Measurements from ENCODE around the gene ADAMTS16.

ADAMTS16 gene

GRCh38 chr5:5293029-5293428 lies 152.9 kb downstream of the ADAMTS16 start:
- DNase-seq: no peak

GRCh38 chr5:5294429-5294828 lies 154.3 kb downstream of the ADAMTS16 start:
- DNase-seq: no peak

GRCh38 chr5:5295351-5295750 lies 155.2 kb downstream of the ADAMTS16 start:
- DNase-seq: no peak

GRCh38 chr5:5296051-5296450 lies 155.9 kb downstream of the ADAMTS16 start:
- no peak for DNase-seq

- no peak for DNase-seq
Observed at GRCh38 chr5:5297432-5298067, 157.4 kb downstream of the ADAMTS16 start.

GRCh38 chr5:5298068-5298633 lies 158.0 kb downstream of the ADAMTS16 start:
- no peak for DNase-seq

- DNase-seq: no peak
Observed at GRCh38 chr5:5298841-5299541, 158.9 kb downstream of the ADAMTS16 start.

- DNase-seq: no peak
Observed at GRCh38 chr5:5301176-5301575, 161.0 kb downstream of the ADAMTS16 start.

GRCh38 chr5:5302201-5302600 lies 162.1 kb downstream of the ADAMTS16 start:
- DNase-seq: no peak

- no peak for DNase-seq
Observed at GRCh38 chr5:5303242-5303641, 163.1 kb downstream of the ADAMTS16 start.

- no peak for DNase-seq
Observed at GRCh38 chr5:5304361-5305020, 164.4 kb downstream of the ADAMTS16 start.

GRCh38 chr5:5306696-5307095 lies 166.6 kb downstream of the ADAMTS16 start:
- no peak for DNase-seq

GRCh38 chr5:5308319-5308718 lies 168.2 kb downstream of the ADAMTS16 start:
- no peak for DNase-seq

GRCh38 chr5:5309645-5310044 lies 169.5 kb downstream of the ADAMTS16 start:
- no peak for DNase-seq

GRCh38 chr5:5313101-5313635 lies 173.0 kb downstream of the ADAMTS16 start:
- DNase-seq: no peak

GRCh38 chr5:5314166-5314565 lies 174.0 kb downstream of the ADAMTS16 start:
- DNase-seq: no peak

GRCh38 chr5:5314626-5315025 lies 174.5 kb downstream of the ADAMTS16 start:
- DNase-seq: no peak

- no peak for DNase-seq
Observed at GRCh38 chr5:5315068-5315980, 175.2 kb downstream of the ADAMTS16 start.

GRCh38 chr5:5316334-5316733 lies 176.2 kb downstream of the ADAMTS16 start:
- no peak for DNase-seq

- DNase-seq: no peak
Observed at GRCh38 chr5:5317976-5318375, 177.8 kb downstream of the ADAMTS16 start.

- DNase-seq: no peak
Observed at GRCh38 chr5:5318426-5319190, 178.5 kb downstream of the ADAMTS16 start.

Data from CD4-positive, alpha-beta T cell treated with Interleukin-17A for 1 hour (primary cell).